SU-DHL-6 (cell line): ENCODE results near the gene PALM2AKAP2.

Experiments used
- H2AFZ ChIP-seq: fragments of 200-600 bp; sonication (generic); 2 replicates; pipeline ENCODE4 v1.6.1; 2014; ENCODE audit warnings: low read depth, mild to moderate bottlenecking, moderate library complexity, mixed read lengths, antibody characterized with exemption, low read length; ENCODE audit not compliant: severe bottlenecking
- H3F3A ChIP-seq: fragments of 200-600 bp; shearing (Covaris generic); 2 replicates; pipeline ENCODE4 v1.6.0; 2016; ENCODE audit warnings: antibody characterized with exemption, mild to moderate bottlenecking; ENCODE audit not compliant: insufficient read depth
- H3K27ac ChIP-seq: fragments of 200-600 bp; sonication (generic); 2 replicates; pipeline ENCODE4 v1.5.1; 2016; ENCODE audit warnings: low read depth, mild to moderate bottlenecking, low read length, moderate library complexity, mixed read lengths
- H3K27me3 ChIP-seq: fragments of 200-600 bp; sonication (generic), shearing (Covaris generic); 2 replicates; pipeline ENCODE4 v1.6.0; 2014; ENCODE audit warnings: mild to moderate bottlenecking, low read length
- H3K36me3 ChIP-seq: fragments of 200-600 bp; sonication (generic); 2 replicates; pipeline ENCODE4 v1.6.1; 2014; ENCODE audit warnings: mild to moderate bottlenecking, low read length, mixed read lengths
- H3K4me2 ChIP-seq: fragments of 300-600, 200-600 bp; shearing (Covaris generic), sonication (generic); 2 replicates; pipeline ENCODE4 v1.6.0; 2014; ENCODE audit warnings: low read length, low read depth, mild to moderate bottlenecking; ENCODE audit not compliant: poor library complexity, severe bottlenecking
- H3K4me3 ChIP-seq: fragments of 200-600 bp; sonication (generic); 2 replicates; pipeline ENCODE4 v1.5.1; 2014; ENCODE audit warnings: antibody characterized with exemption, low read length, mild to moderate bottlenecking, mixed read lengths; ENCODE audit not compliant: insufficient read depth, poor library complexity, severe bottlenecking
- H3K79me2 ChIP-seq: fragments of 200-600 bp; sonication (generic); 2 replicates; pipeline ENCODE4 v1.6.1; 2014; ENCODE audit warnings: mild to moderate bottlenecking, low read length, moderate library complexity; ENCODE audit not compliant: insufficient read depth
- H3K9ac ChIP-seq: fragments of 200-600 bp; sonication (generic); 2 replicates; pipeline ENCODE4 v1.7.0; 2014; ENCODE audit warnings: mild to moderate bottlenecking, low read length
- H3K9me2 ChIP-seq: fragments of 200-600 bp; sonication (generic); replicated peaks from 2 replicates; pipeline ENCODE4 v1.6.1; 2014; ENCODE audit warnings: low read length; ENCODE audit not compliant: insufficient read depth
- H3K9me3 ChIP-seq: fragments of 200-600 bp; sonication (generic); 2 replicates; pipeline ENCODE4 v1.6.1; 2014; ENCODE audit warnings: low read length, mixed read lengths; ENCODE audit not compliant: insufficient read depth
- H4K20me1 ChIP-seq: fragments of 200-600 bp; sonication (generic); 2 replicates; pipeline ENCODE4 v1.6.1; 2014; ENCODE audit warnings: low read depth, mild to moderate bottlenecking, antibody characterized with exemption, low read length, moderate library complexity, mixed read lengths
- CTCF ChIP-seq: fragments of 200-600 bp; sonication (generic); IDR thresholded peaks from one replicate; pipeline ENCODE4 v1.5.1; 2017; ENCODE audit warnings: antibody characterized with exemption, mild to moderate bottlenecking, low read length, moderate library complexity; ENCODE audit not compliant: insufficient read depth, poor library complexity, severe bottlenecking
- EZH2phosphoT487 ChIP-seq: fragments of 200-600 bp; sonication (generic), shearing (Covaris generic); conservative IDR thresholded peaks from 2 replicates; pipeline ENCODE4 v1.6.1; 2018; ENCODE audit warnings: mild to moderate bottlenecking, antibody characterized with exemption, low read length, moderate library complexity, mixed read lengths

The PALM2AKAP2 gene

GRCh38 chr9:109751253-109751652 is 28.7 kb upstream of the PALM2AKAP2 start:
- H3K4me2 ChIP-seq = no peak overlapping the region
- TF ChIP-seq CTCF = no peak

GRCh38 chr9:109753308-109753707 is 26.7 kb upstream of the PALM2AKAP2 start:
- no peak overlapping the region for H3K4me2 ChIP-seq
- H3K27me3 ChIP-seq = 0 out of 2 replicates have a peak, but pooled peaks cover 3% of the 10 kb centered on the region
- no peak overlapping the region for H2AFZ ChIP-seq
- no peak overlapping the region for H3K9ac ChIP-seq
- no peaks in the 10 kb centered on the region for H3K79me2 ChIP-seq
- no peaks in the 10 kb centered on the region for H3F3A ChIP-seq
- H3K27ac ChIP-seq = no peak overlapping the region
- no peaks in the 10 kb centered on the region for H3K36me3 ChIP-seq
- no peaks in the 10 kb centered on the region for H3K9me3 ChIP-seq
- H3K9me2 ChIP-seq = no peaks in the 10 kb centered on the region
- H4K20me1 ChIP-seq = no peaks in the 10 kb centered on the region
- TF ChIP-seq EZH2phosphoT487 (no peak), CTCF (no peak)
- H3K4me3 ChIP-seq = no peak overlapping the region

More at GRCh38 chr9:109751253-109751652, 28.7 kb upstream of the PALM2AKAP2 start:
- Histone ChIP-seq H3K36me3 (no peaks in the 10 kb centered on the region), H3F3A (no peaks in the 10 kb centered on the region), H3K9me2 (no peaks in the 10 kb centered on the region), H3K27ac (no peak overlapping the region), H3K4me3 (no peak overlapping the region), H3K9me3 (no peaks in the 10 kb centered on the region), H3K27me3 (0 out of 2 replicates have a peak, but pooled peaks cover 3% of the 10 kb centered on the region), H2AFZ (no peak overlapping the region), H3K9ac (no peak overlapping the region), H3K79me2 (no peaks in the 10 kb centered on the region), H4K20me1 (no peaks in the 10 kb centered on the region)

GRCh38 chr9:109755040-109755439 is 25.0 kb upstream of the PALM2AKAP2 start:
- Histone ChIP-seq H3K9me2 (no peaks in the 10 kb centered on the region), H3K79me2 (no peaks in the 10 kb centered on the region), H3K9ac (no peak overlapping the region), H3K27ac (no peak overlapping the region), H3K9me3 (no peaks in the 10 kb centered on the region), H3K4me2 (no peak overlapping the region), H3F3A (no peaks in the 10 kb centered on the region), H4K20me1 (no peaks in the 10 kb centered on the region), H3K4me3 (no peak overlapping the region), H3K36me3 (no peaks in the 10 kb centered on the region), H3K27me3 (0 out of 2 replicates have a peak, but pooled peaks cover 3% of the 10 kb centered on the region), H2AFZ (no peak overlapping the region)
- no peak for TF ChIP-seq CTCF
- no peak for TF ChIP-seq EZH2phosphoT487
